ENCODE results near the gene DPP6.

- TF ChIP-seq CTCF (IDR thresholded peaks at IDR 0.05) (no peak), POLR2A (IDR thresholded peaks at IDR 0.05) (no peak)
Measured at GRCh38 chr7:154649434-154649833, 597.2 kb downstream of the DPP6 start.

Measured in ovary (tissue), 3 donors.